Neural progenitor cell (in vitro differentiated cells): ENCODE measurements around the gene ATRN.

Experiments
- EZH2phosphoT487 ChIP-seq: fragments of 200-600 bp; sonication (generic); IDR thresholded peaks from 2 replicates; pipeline ENCODE4 v1.6.1; 2017; ENCODE audit warnings: antibody characterized with exemption
- TF ChIP-seq, protein P1 (sequence below): fragments of 200-600 bp; sonication (generic); IDR thresholded peaks from 2 replicates; pipeline ENCODE4 v1.5.1; 2017; ENCODE audit warnings: antibody characterized with exemption, mild to moderate bottlenecking

GRCh38 chr20:3696200-3696599 lies 225.4 kb downstream of the ATRN start:
- TF ChIP-seq, protein P1, sequence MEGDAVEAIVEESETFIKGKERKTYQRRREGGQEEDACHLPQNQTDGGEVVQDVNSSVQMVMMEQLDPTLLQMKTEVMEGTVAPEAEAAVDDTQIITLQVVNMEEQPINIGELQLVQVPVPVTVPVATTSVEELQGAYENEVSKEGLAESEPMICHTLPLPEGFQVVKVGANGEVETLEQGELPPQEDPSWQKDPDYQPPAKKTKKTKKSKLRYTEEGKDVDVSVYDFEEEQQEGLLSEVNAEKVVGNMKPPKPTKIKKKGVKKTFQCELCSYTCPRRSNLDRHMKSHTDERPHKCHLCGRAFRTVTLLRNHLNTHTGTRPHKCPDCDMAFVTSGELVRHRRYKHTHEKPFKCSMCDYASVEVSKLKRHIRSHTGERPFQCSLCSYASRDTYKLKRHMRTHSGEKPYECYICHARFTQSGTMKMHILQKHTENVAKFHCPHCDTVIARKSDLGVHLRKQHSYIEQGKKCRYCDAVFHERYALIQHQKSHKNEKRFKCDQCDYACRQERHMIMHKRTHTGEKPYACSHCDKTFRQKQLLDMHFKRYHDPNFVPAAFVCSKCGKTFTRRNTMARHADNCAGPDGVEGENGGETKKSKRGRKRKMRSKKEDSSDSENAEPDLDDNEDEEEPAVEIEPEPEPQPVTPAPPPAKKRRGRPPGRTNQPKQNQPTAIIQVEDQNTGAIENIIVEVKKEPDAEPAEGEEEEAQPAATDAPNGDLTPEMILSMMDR = peak; percentile 47
- TF ChIP-seq EZH2phosphoT487 = no peak
